Colonic mucosa (tissue), 4 donors: ENCODE measurements around the gene MSTO1. TPM values are rescaled to one million over a fixed set of nuclear protein-coding genes. Genes with fewer than 3 reads are reported as not detected.
"Not testable (repeated sequence)": the region's sequence is repeated elsewhere in the genome, so short reads cannot be mapped to it uniquely, and the experiment has no call there.

Experiments used
- DNase-seq: peaks from one replicate; pipeline ENCODE4 v3.0.0-alpha.2; 2020
- H3K27ac ChIP-seq: fragments of 200-600 bp; one replicate; pipeline ENCODE4 v1.8.0; 2021
- H3K27me3 ChIP-seq: fragments of 200-600 bp; one replicate; pipeline ENCODE4 v1.8.0; 2021
- H3K36me3 ChIP-seq: fragments of 200-600 bp; one replicate; pipeline ENCODE4 v1.8.0; 2021
- H3K4me1 ChIP-seq: fragments of 200-600 bp; one replicate; pipeline ENCODE4 v1.8.0; 2021; ENCODE audit warnings: mild to moderate bottlenecking
- H3K4me3 ChIP-seq: fragments of 200-600 bp; one replicate; pipeline ENCODE4 v1.8.0; 2021
- H3K9ac ChIP-seq, 2 donors: one replicate each; pipeline ENCODE4 v1.7.0; 2013; ENCODE audit warnings: control low read depth in 2 of 2, low read depth in 2 of 2, low read length in 2 of 2
- H3K9me3 ChIP-seq: fragments of 200-600 bp; one replicate; pipeline ENCODE4 v1.8.0; 2021
- CTCF ChIP-seq: fragments of 200-600 bp; IDR thresholded peaks from one replicate; pipeline ENCODE4 v1.8.0; 2022; ENCODE audit warnings: antibody characterized with exemption, mild to moderate bottlenecking
- intact Hi-C: fragments of 100-400 bp; cut with DNase I; formaldehyde crosslinking; loops from one replicate; pipeline ENCODE4 v1.14.1; 2022
- total RNA-seq, 2 donors: library from RNA; stranded (reverse); fragmentation: NEBNext Ultra II Directional in 1 of 2; extraction: Animal tissue kit (Norgen Biotek cat#: 25700) in 1 of 2; gene quantifications; one replicate each; pipeline ENCODE4 v1.2.1, GENCODE V29; 2021
- donor health status: healthy.
- donor health status: DM: no; HTN: no; CAD: no.
- donor health status: DM: no; HTN: no; CAD: no.

Gene MSTO1
- total RNA-seq, 2 donors from 2014 or later: 15.5 to 26.2 TPM

DNA sequence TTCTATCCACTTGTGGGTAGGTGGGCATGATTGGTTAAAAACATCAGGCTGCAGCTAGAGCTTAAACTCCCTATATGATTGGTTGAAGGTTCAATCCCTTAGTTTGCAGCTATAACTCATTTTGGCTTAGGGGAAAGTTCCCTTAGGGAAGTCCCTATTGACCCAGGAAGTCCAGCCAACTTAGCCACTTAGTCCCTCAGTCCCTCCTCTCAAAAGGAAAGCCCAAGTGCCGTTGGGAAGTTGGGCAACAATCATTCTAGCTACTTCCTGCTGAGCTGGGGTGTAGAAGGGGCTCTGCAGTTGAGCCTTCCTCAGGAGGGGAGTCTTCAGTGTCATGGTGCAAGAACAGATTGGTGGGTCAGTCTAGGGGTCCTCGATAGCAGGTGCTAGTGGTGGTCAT lies 12.2 kb downstream of the MSTO1 start:
- TF ChIP-seq CTCF: no peak
- Histone ChIP-seq H3K4me3 (no peak overlapping the region), H3K36me3 (no peaks in the 10 kb centered on the region), H3K9ac (no peak overlapping the region), H3K27me3 (no peaks in the 10 kb centered on the region), H3K27ac (no peak overlapping the region), H3K9me3 (no peaks in the 10 kb centered on the region), H3K4me1 (no peaks in the 10 kb centered on the region)
- no peak for DNase-seq
- intact Hi-C loops: no loop called here

DNA sequence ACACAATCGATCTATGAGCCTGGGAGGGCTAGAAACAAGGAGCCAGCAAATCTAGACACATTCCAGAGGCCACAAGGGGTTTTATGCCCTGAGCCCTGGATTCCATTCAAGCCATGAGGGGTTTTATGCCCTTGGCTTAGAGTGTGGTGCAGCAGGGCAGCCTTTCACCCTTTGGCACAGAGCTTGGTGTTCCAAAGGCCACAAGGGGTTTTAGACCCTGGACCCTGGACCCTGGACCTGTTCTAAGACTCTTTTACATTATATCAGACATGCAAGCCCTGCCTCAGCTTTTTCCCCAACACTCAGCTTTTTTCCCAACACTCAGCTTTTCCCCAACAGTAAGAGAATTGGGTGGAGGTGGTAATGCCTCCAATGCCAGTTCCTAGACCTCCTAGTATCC lies 13.3 kb downstream of the MSTO1 start:
- no peaks in the 10 kb centered on the region for H3K36me3 ChIP-seq
- intact Hi-C loops: no loop called here
- H3K27me3 ChIP-seq: no peaks in the 10 kb centered on the region
- TF ChIP-seq CTCF: no peak
- H3K4me1 ChIP-seq: no peaks in the 10 kb centered on the region
- H3K9me3 ChIP-seq: no peaks in the 10 kb centered on the region
- no peak overlapping the region for H3K27ac ChIP-seq
- no peak for DNase-seq
- no peak overlapping the region for H3K4me3 ChIP-seq
- H3K9ac ChIP-seq: no peak overlapping the region

GRCh38 chr1:155626428-155626827 lies 16.4 kb downstream of the MSTO1 start:
- intact Hi-C loops, H3K27me3 ChIP-seq, H3K9me3 ChIP-seq, H3K4me1 ChIP-seq, H3K4me3 ChIP-seq, DNase-seq, H3K36me3 ChIP-seq, H3K27ac ChIP-seq, H3K9ac ChIP-seq: not testable (repeated sequence)

- Histone ChIP-seq H3K27ac (no peak overlapping the region), H3K27me3 (no peaks in the 10 kb centered on the region), H3K9me3 (no peaks in the 10 kb centered on the region), H3K4me3 (peak overlapping the region; percentile 16), H3K36me3 (no peaks in the 10 kb centered on the region), H3K4me1 (no peaks in the 10 kb centered on the region), H3K9ac (no peak overlapping the region)
- no peak for DNase-seq
- TF ChIP-seq CTCF: no peak
- intact Hi-C loops: no loop called here
Observed at GRCh38 chr1:155636397-155637153, 26.6 kb downstream of the MSTO1 start.

DNA sequence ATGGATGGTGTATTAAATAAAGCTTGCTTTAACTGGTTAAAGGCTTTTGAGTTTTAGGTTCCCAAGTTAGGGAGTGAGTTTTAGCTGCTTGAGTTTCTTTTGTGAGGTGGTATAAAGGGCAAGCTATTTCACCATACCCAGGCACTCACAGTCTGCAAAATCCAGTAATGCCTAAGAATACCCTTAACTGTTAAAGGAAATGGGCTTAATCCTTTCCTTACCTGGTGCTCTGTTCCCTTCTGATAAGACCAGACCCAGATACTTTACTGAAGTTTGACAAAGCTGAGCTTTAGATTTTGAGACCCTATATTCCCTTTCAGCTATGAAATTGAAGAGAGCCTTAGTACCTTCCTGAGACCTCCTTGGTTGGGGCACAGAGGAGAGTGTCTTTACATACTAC lies 30.3 kb downstream of the MSTO1 start:
- DNase-seq: no peak
- intact Hi-C loops: no loop called here
- Histone ChIP-seq H3K4me3 (no peak overlapping the region), H3K9ac (no peak overlapping the region), H3K9me3 (no peaks in the 10 kb centered on the region), H3K36me3 (no peaks in the 10 kb centered on the region), H3K27me3 (no peaks in the 10 kb centered on the region), H3K4me1 (no peaks in the 10 kb centered on the region), H3K27ac (no peak overlapping the region)
- no peak for TF ChIP-seq CTCF

DNA sequence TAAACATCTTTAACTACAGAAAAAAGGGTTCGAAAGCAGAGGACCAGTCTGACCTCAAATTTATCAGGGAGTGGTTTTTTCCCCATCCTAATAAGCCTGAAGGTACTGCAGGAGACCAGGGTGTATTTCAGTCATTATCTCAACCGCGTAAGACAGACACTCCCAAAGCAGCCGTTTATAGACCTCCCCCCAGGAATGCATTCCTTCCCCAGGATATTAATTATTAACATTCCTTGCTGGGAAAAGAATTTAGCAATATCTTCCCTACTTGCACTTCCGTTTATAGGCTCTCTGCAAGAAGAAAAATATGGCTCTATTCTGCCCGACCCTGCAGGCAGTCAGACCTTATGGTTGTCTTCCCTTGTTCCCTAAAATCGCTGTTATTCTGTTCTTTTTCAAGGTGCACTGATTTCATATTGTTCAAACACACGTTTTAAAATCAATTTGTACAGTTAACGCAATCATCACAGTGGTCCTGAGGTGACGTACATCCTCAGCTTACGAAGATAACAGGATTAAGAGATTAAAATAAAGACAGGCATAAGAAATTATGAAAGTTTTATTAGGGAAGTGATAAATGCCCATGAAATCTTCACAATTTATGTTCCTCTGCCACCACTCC lies 32.7 kb downstream of the MSTO1 start:
- H3K27ac ChIP-seq, H3K9me3 ChIP-seq, H3K4me3 ChIP-seq, H3K9ac ChIP-seq, H3K27me3 ChIP-seq, H3K4me1 ChIP-seq, intact Hi-C loops, H3K36me3 ChIP-seq, DNase-seq: not testable (repeated sequence)
